GM13977 (cell line): ENCODE data around the gene SLC13A1.

Experiments
- DNase-seq: peaks from one replicate; pipeline ENCODE4 v3.0.0; 2012; ENCODE audit warnings: low spot score
- CTCF ChIP-seq: IDR thresholded peaks from 2 replicates; pipeline ENCODE4 v1.5.1; 2012; ENCODE audit warnings: mild to moderate bottlenecking, control low read depth; ENCODE audit not compliant: insufficient read depth; ENCODE audit errors: extremely low read depth, missing control alignments
- in situ Hi-C: fragments of 300-500 bp; cut with MboI; formaldehyde crosslinking; loops from one replicate; pipeline ENCODE4 v1.12.0; 2022; ENCODE audit warnings: low sequenced_read_pairs, low pct_unique_long_range_greater_than_20kb, mixed read lengths, inconsistent platforms; ENCODE audit not compliant: unreplicated experiment

Gene SLC13A1

GRCh38 chr7:123135960-123136359 lies 63.8 kb downstream of the SLC13A1 start:
- no peak for DNase-seq
- in situ Hi-C loops = no loop called here
- no peak for TF ChIP-seq CTCF

GRCh38 chr7:123133924-123134323 lies 65.8 kb downstream of the SLC13A1 start:
- TF ChIP-seq CTCF = no peak
- no peak for DNase-seq
- in situ Hi-C loops = no loop called here

DNA sequence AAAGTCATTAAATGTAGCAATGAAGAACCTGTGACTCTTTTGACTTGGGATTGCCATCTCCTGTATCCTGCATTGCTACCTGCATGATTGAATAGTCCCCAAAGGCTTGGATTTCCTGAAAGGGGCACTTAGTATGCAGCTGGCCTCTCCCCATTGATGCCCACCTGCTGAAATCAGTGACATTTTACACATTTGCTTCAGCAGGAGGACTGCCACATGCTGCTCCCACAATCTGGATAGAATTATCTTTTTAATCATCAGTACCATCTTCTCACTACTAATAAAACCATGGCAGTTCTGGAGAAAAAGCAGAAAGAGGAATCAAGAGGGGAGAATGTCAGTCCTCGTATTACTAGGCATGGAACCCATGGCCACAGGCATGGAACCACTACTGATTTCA lies 67.8 kb downstream of the SLC13A1 start:
- TF ChIP-seq CTCF = no peak
- in situ Hi-C loops = no loop called here

GRCh38 chr7:123131556-123131955 lies 68.2 kb downstream of the SLC13A1 start:
- no peak for TF ChIP-seq CTCF
- DNase-seq = no peak
- in situ Hi-C loops = no loop called here

More for the DNA sequence above, 67.8 kb downstream of the SLC13A1 start:
- no peak for DNase-seq

- no peak for DNase-seq
- TF ChIP-seq CTCF = no peak
- in situ Hi-C loops = no loop called here
Observed at GRCh38 chr7:123131140-123131539, 68.6 kb downstream of the SLC13A1 start.

- in situ Hi-C loops = no loop called here
- no peak for TF ChIP-seq CTCF
- DNase-seq = no peak
Observed at GRCh38 chr7:123126691-123127090, 73.1 kb downstream of the SLC13A1 start.

GRCh38 chr7:123126171-123126570 lies 73.6 kb downstream of the SLC13A1 start:
- no peak for TF ChIP-seq CTCF
- in situ Hi-C loops = no loop called here
- DNase-seq = no peak
